ENCODE data around the gene ZNF784. TPM values are rescaled to one million over a fixed set of nuclear protein-coding genes. Genes with fewer than 3 reads are reported as not detected.

Gene ZNF784
- total and polyA plus RNA-seq, 9 of the 15 experiments (the other 6 are each of a cell fraction or from before 2014, with no cell fraction given): 0.14 to 6.1 (median 2.1) TPM

- TF ChIP-seq HLTF (IDR thresholded peaks at IDR 0.05) (no peak), SP2 (IDR thresholded peaks at IDR 0.05; ENCODE audit: extremely low read depth, low read depth, low read length, poor library complexity, severe bottlenecking) (no peak), SFPQ (IDR thresholded peaks at IDR 0.05; ENCODE audit: low read depth, low read length) (no peak), ETS1 (conservative IDR thresholded peaks at IDR 0.05; ENCODE audit: control insufficient read depth, low read depth, low read length) (0 out of 2 replicates have a peak, but pooled peaks have one; percentile 33), CBX3 (IDR thresholded peaks at IDR 0.05; ENCODE audit: borderline replicate concordance in 1 of 2, low read length in 2 of 2) (no peak; a peak in 1 of 3 replicates), SIN3B (IDR thresholded peaks at IDR 0.05; ENCODE audit: low read depth) (peak; percentile 59), FOXA1 (IDR thresholded peaks at IDR 0.05; ENCODE audit: borderline replicate concordance) (no peak), ZNF407 (IDR thresholded peaks at IDR 0.05; ENCODE audit: low read depth) (peak; percentile 65), POLR2AphosphoS2 (IDR thresholded peaks at IDR 0.05; ENCODE audit: low read length) (0 out of 2 replicates have a peak, but pooled peaks have one; percentile 11), ZNF445 (CRISPR knock-in tag; IDR thresholded peaks at IDR 0.05; ENCODE audit: low read depth) (no peak), RBFOX2 (IDR thresholded peaks at IDR 0.05; ENCODE audit: low read depth, low read length) (peak; percentile 73), GTF2E2 (tag; IDR thresholded peaks at IDR 0.05) (peak; percentile 52; the same call in 1 of the 2 replicates), RFX5 (IDR thresholded peaks at IDR 0.05; ENCODE audit: low read depth, low read length) (no peak), TOE1 (IDR thresholded peaks at IDR 0.05; ENCODE audit: borderline replicate concordance) (no peak), TOE1 (CRISPR knock-in tag; IDR thresholded peaks at IDR 0.05; ENCODE audit: borderline replicate concordance, low read depth) (no peak)
Observed at GRCh38 chr19:55640577-55641425, 16.4 kb upstream of the ZNF784 start, which contains the start of gene ZNF580 (continued).

All from K562 (cell line).